ENCODE data around the gene TM9SF1. TPM values are rescaled to one million over a fixed set of nuclear protein-coding genes. Genes with fewer than 3 reads are reported as not detected.

TM9SF1 gene
- total and polyA plus RNA-seq, 9 of the 15 experiments (the other 6 are each of a cell fraction or from before 2014, with no cell fraction given) = 5.3 to 20.3 (median 11.8) TPM

GRCh38 chr14:24164518-24164991, 30.7 kb downstream of the TM9SF1 start:
- peaks cover 52% of the 10 kb centered on the region; the same call in 2 of the 3 replicates for H3K36me3 ChIP-seq (ENCODE audit: control insufficient read depth, insufficient read depth, low read length)
- TF ChIP-seq ERF (CRISPR knock-in tag; IDR thresholded peaks at IDR 0.05) (no peak), COPS2 (conservative IDR thresholded peaks at IDR 0.05) (no peak), TFE3 (CRISPR knock-in tag; IDR thresholded peaks at IDR 0.05) (no peak), SREBF1 (IDR thresholded peaks at IDR 0.05; ENCODE audit: borderline replicate concordance, low read depth, low read length) (no peak), SRF (CRISPR knock-in tag; IDR thresholded peaks at IDR 0.05) (no peak), EWSR1 (IDR thresholded peaks at IDR 0.05; ENCODE audit: borderline replicate concordance, low read depth, partially characterized antibody) (no peak), JUN (IDR thresholded peaks at IDR 0.05; ENCODE audit: borderline replicate concordance, low read depth, low read length) (no peak), JUN (CRISPR knock-in tag; IDR thresholded peaks at IDR 0.05; ENCODE audit: borderline replicate concordance) (no peak), HLTF (IDR thresholded peaks at IDR 0.05) (no peak), HDGF (IDR thresholded peaks at IDR 0.05) (no peak), TEAD4 (IDR thresholded peaks at IDR 0.05; ENCODE audit: low read length) (no peak), TEAD4 (CRISPR knock-in tag; IDR thresholded peaks at IDR 0.05; ENCODE audit: borderline replicate concordance) (no peak), ARID3A (IDR thresholded peaks at IDR 0.05; ENCODE audit: borderline replicate concordance, low read depth, low read length) (no peak), ZBTB7A (IDR thresholded peaks at IDR 0.05; ENCODE audit: borderline replicate concordance, control insufficient read depth, low read depth, low read length) (no peak), EHMT2 (IDR thresholded peaks at IDR 0.05) (no peak), MEIS2 (IDR thresholded peaks at IDR 0.05; ENCODE audit: partially characterized antibody) (no peak), ZBTB11 (CRISPR knock-in tag; IDR thresholded peaks at IDR 0.05) (no peak)

More at GRCh38 chr14:24164518-24164991, 30.7 kb downstream of the TM9SF1 start:
- POLR2A ChIA-PET = interaction anchor here (0.5 to 0.7 kb wide), 2 partner anchors 24 to 51 kb away, joined by 3 read pairs; partner anchors contain the start of gene IPO4
- Histone ChIP-seq H3K4me1 (replicated peaks in 1 of 2; ENCODE audit: control insufficient read depth in 2 of 2, insufficient read depth in 2 of 2, low read length in 2 of 2) (peaks cover 10 to 23% of the 10 kb centered on the region in 2 experiments; a peak in 4 of 5 replicates), H3K9me1 (ENCODE audit: control insufficient read depth, insufficient read depth, low read length) (no peaks in the 10 kb centered on the region), H2AFZ (ENCODE audit: low read depth, low read length) (no peak overlapping the region), H3K4me3 (no peak overlapping the region), H3K27me3 (ENCODE audit: control insufficient read depth in 2 of 2, insufficient read depth in 2 of 2, low read length in 2 of 2) (no peaks in the 10 kb centered on the region), H3K9ac (ENCODE audit: insufficient read depth in 1 of 2, low read depth in 2 of 2, low read length in 2 of 2) (no peak overlapping the region), H3K9me3 (replicated peaks; ENCODE audit: control insufficient read depth, insufficient read depth, low read depth, low read length) (no peaks in the 10 kb centered on the region), H3K27ac (ENCODE audit: extremely low read depth, low read depth, low read length) (no peak overlapping the region), H3K4me2 (ENCODE audit: insufficient read depth, low read length) (no peak overlapping the region), H3K79me2 (ENCODE audit: control insufficient read depth, insufficient read depth, low read length) (peaks cover 10% of the 10 kb centered on the region; the same call in 2 of the 3 replicates), H4K20me1 (replicated peaks; ENCODE audit: control insufficient read depth, insufficient read depth, low read length) (no peaks in the 10 kb centered on the region)
- in situ Hi-C loops (cut with MboI) (no loop called here), intact Hi-C loops (cut with micrococcal nuclease) (no loop called here)
- WGBS (ENCODE audit: insufficient coverage, low coverage, missing lambda C conversion rate) = 85% methylated on average over 12 of the region's 14 CpGs
- no peak for FAIRE-seq
- CTCF ChIA-PET (ENCODE audit: low intra/inter-chr PET ratio) = no interaction called here
- no peak for DNase-seq (ENCODE audit: extremely low read depth in 1 of 4, low spot score in 3 of 4)
- ATAC-seq = no peak
- BruUV-seq (replicated peaks) = no TSS peak
